HEK293 (cell line): ENCODE data around the gene RPUSD1.

Experiments
- CTCF ChIP-seq: fragments of 450-650 bp; formaldehyde crosslinking; IDR thresholded peaks from 2 replicates; pipeline ENCODE4 v1.5.1; 2016; ENCODE audit warnings: missing biosample characterization, missing genetic modification characterization
- PRDM6 ChIP-seq: fragments of 450-650 bp; formaldehyde crosslinking; IDR thresholded peaks from 2 replicates; pipeline ENCODE4 v1.5.1; 2017; ENCODE audit warnings: missing biosample characterization, missing genetic modification characterization
- REST ChIP-seq: fragments of 450-650 bp; formaldehyde crosslinking; IDR thresholded peaks from 2 replicates; pipeline ENCODE4 v1.5.1; 2016; ENCODE audit warnings: missing biosample characterization, missing genetic modification characterization
- SP2 ChIP-seq: fragments of 450-650 bp; formaldehyde crosslinking; IDR thresholded peaks from 2 replicates; pipeline ENCODE4 v1.5.1; 2016; ENCODE audit warnings: missing biosample characterization, missing genetic modification characterization
- YY1 ChIP-seq: fragments of 450-650 bp; formaldehyde crosslinking; IDR thresholded peaks from 2 replicates; pipeline ENCODE4 v1.5.1; 2018; ENCODE audit warnings: missing biosample characterization, missing genetic modification characterization
- ZBTB20 ChIP-seq: fragments of 450-650 bp; formaldehyde crosslinking; IDR thresholded peaks from 2 replicates; pipeline ENCODE4 v1.5.1; 2016; ENCODE audit warnings: missing biosample characterization, missing genetic modification characterization
- ZNF121 ChIP-seq: fragments of 450-650 bp; formaldehyde crosslinking; IDR thresholded peaks from 2 replicates; pipeline ENCODE4 v1.5.1; 2016; ENCODE audit warnings: missing biosample characterization, missing genetic modification characterization
- ZNF132 ChIP-seq: fragments of 450-650 bp; formaldehyde crosslinking; IDR thresholded peaks from 2 replicates; pipeline ENCODE4 v1.5.1; 2017; ENCODE audit warnings: missing biosample characterization, missing genetic modification characterization, borderline replicate concordance
- ZNF600 ChIP-seq: fragments of 450-650 bp; formaldehyde crosslinking; IDR thresholded peaks from 2 replicates; pipeline ENCODE4 v1.5.1; 2016; ENCODE audit warnings: missing biosample characterization, missing genetic modification characterization
- ZNF639 ChIP-seq: fragments of 450-650 bp; formaldehyde crosslinking; IDR thresholded peaks from 2 replicates; pipeline ENCODE4 v1.5.1; 2016; ENCODE audit warnings: missing biosample characterization, missing genetic modification characterization
- ZSCAN16 ChIP-seq: fragments of 450-650 bp; formaldehyde crosslinking; IDR thresholded peaks from 2 replicates; pipeline ENCODE4 v1.5.1; 2016; ENCODE audit warnings: missing biosample characterization, missing genetic modification characterization

GRCh38 chr16:739560-740458 lies 48.4 kb downstream of the RPUSD1 start:
- TF ChIP-seq ZNF600 (tag by site-specific recombination) (no peak), CTCF (tag by site-specific recombination) (no peak), ZNF639 (tag by site-specific recombination) (no peak), SP2 (no peak), ZNF121 (no peak), PRDM6 (tag by site-specific recombination) (no peak), ZSCAN16 (tag by site-specific recombination) (no peak), ZNF132 (tag by site-specific recombination) (no peak), YY1 (no peak), REST (no peak), ZBTB20 (tag by site-specific recombination) (no peak)
